Naive thymus-derived CD8-positive, alpha-beta T cell (primary cell): ENCODE results near the gene OSBPL7. TPM values are rescaled to one million over a fixed set of nuclear protein-coding genes. Genes with fewer than 3 reads are reported as not detected.

Source experiments
- ATAC-seq, 2 donors: fragments of 150-1000 bp; cut with Tn5 transposase in 1 of 2; sonication (Bioruptor Pico), chemical (Tn5 transposase) in 1 of 2; 1 replicate in 1 of 2; 2 replicates in 1 of 2; pipeline ENCODE4 v1.10.0; 2021; ENCODE audit warnings: mild to moderate bottlenecking in 2 of 2, moderate library complexity in 2 of 2
- POLR2A ChIA-PET: fragments of 350-600 bp; sonication (Branson Sonifier 250); formaldehyde crosslinking; loops from one replicate; lab custom pipeline; 2021; ENCODE audit warnings: antibody characterized with exemption; lab: Charles Lee
- DNase-seq, 10 donors: peaks; one replicate each; pipeline versions ENCODE4 v3.0.0 to v3.0.0-alpha.2; 2020 to 2022
- H3K27ac Mint-ChIP-seq, 10 donors: one replicate each; pipeline ENCODE4 v1.8.0; 2020 to 2022; ENCODE audit warnings: mild to moderate bottlenecking in 10 of 10, mixed read lengths in 10 of 10, moderate library complexity in 4 of 10, inconsistent platforms in 1 of 10
- H3K27me3 Mint-ChIP-seq, 5 donors: one replicate each; pipeline ENCODE4 v1.8.0; 2021 to 2022; ENCODE audit warnings: mixed read lengths in 5 of 5
- H3K36me3 Mint-ChIP-seq, 3 donors: one replicate each; pipeline ENCODE4 v1.8.0; 2020 to 2022; ENCODE audit warnings: mixed read lengths in 3 of 3, mild to moderate bottlenecking in 2 of 3, inconsistent platforms in 1 of 3
- H3K4me1 Mint-ChIP-seq, 4 donors: one replicate each; pipeline ENCODE4 v1.8.0; 2021 to 2022; ENCODE audit warnings: mixed read lengths in 4 of 4
- H3K4me3 Mint-ChIP-seq, 10 donors: one replicate each; pipeline ENCODE4 v1.8.0; 2020 to 2022; ENCODE audit warnings: mild to moderate bottlenecking in 10 of 10, mixed read lengths in 10 of 10, moderate library complexity in 6 of 10, inconsistent platforms in 1 of 10
- H3K9me3 Mint-ChIP-seq, 9 donors: one replicate each; pipeline ENCODE4 v1.8.0; 2020 to 2022; ENCODE audit warnings: mixed read lengths in 9 of 9, mild to moderate bottlenecking in 3 of 9, inconsistent platforms in 1 of 9, moderate library complexity in 1 of 9
- polyA plus RNA-seq, 3 donors: library from polyadenylated mRNA; unstranded; fragments of 300-500 nt; fragmentation: Illumina TruSeq; gene quantifications; one replicate each; pipeline ENCODE4 v1.2.3, GENCODE V29; 2021
- total RNA-seq, 8 experiments: library from RNA in 2 of 8; stranded (reverse) in 2 of 8; gene quantifications; one replicate each; pipeline ENCODE4 v1.2.3 and lab custom pipeline; 2021 to 2026

Gene OSBPL7
- total and polyA plus RNA-seq, 5 experiments from 2014 or later = 3.6 to 48.1 (median 6.8) TPM

DNA sequence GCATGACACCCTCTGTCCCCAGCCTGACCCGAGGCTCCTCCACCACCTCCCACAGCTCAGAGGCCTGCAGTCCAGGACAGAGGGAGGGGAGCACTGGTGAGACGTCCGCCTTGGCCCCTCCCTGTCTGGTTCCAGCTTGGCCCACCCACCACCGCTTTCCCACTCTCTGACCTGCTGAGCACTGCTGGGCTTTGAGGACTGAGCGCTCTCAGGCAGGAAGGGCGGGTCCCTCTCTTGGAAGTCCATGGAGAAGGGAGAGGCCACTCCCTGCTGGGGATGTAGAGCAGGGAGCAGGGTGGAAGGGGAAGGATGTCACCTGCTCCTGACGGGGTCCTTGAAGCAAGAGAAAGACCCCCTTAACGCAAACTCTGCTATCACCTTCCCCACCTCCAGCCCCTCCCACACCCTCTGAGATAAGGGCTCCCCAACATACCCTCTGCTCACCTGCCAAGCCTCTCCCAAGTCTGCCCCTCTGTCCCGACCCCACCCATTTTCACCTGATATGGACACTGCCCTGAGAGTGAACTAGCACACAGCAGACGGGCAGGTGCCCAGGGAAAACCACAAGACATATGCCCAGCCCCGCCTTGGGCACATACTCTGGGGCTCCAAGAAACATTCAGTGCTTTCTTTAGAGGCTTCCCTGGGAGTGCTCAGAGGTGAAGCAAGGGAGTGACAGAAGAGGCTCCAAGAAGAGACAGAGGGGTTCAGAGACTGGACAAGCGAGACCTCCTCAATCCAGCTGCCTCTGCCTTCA lies 1.4 kb downstream of the OSBPL7 start:
- H3K9me3 Mint-ChIP-seq = no peaks in the 10 kb centered on the region
- H3K27me3 Mint-ChIP-seq = no peaks in the 10 kb centered on the region
- ATAC-seq (no peak), DNase-seq (no peak)
- H3K27ac Mint-ChIP-seq = peak overlapping the region in 9 of 10 donors; percentile 74 to 96 (median 94)
- peaks cover 0 to 47% (median 12%) of the 10 kb centered on the region in 3 donors for H3K36me3 Mint-ChIP-seq
- H3K4me3 Mint-ChIP-seq = peak overlapping the region; percentile 92 to 99 (median 98)
- peaks cover 12 to 30% (median 26%) of the 10 kb centered on the region in 4 donors for H3K4me1 Mint-ChIP-seq
- POLR2A ChIA-PET = interaction anchor here (2.6 kb wide), 1 partner anchor 11 kb away, joined by 30 read pairs; the partner anchor contains the start of genes LRRC46 and MRPL10

DNA sequence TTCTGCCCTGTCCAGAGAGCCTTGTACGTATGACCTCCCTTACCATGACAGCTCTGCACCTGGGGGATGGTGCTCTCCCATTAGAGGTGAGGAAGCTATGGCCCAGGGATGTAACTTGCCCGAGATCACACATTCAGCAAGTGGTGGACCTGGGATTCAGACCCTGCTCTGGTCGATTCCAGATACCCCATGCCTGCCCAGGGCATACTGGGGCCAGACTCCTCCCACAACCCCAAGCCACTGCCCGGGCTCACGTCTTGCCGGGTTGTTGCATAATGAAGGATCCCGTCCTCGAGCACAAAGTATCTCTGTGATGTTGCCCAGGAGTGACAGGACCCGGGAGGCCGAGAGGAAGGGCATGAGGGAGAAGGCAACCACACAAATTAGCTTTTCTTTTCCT lies 2.1 kb downstream of the OSBPL7 start:
- no peak for ATAC-seq
- H3K4me1 Mint-ChIP-seq = peaks cover 12 to 30% (median 26%) of the 10 kb centered on the region in 4 donors
- H3K9me3 Mint-ChIP-seq = no peaks in the 10 kb centered on the region
- H3K27me3 Mint-ChIP-seq = no peaks in the 10 kb centered on the region
- peaks cover 0 to 46% (median 14%) of the 10 kb centered on the region in 3 donors for H3K36me3 Mint-ChIP-seq
- peak overlapping the region in 1 of 10 donors; percentile 43 for H3K27ac Mint-ChIP-seq
- DNase-seq = no peak
- POLR2A ChIA-PET = no interaction called here
- peak overlapping the region in 3 of 10 donors; percentile 22 to 41 (median 24) for H3K4me3 Mint-ChIP-seq

DNA sequence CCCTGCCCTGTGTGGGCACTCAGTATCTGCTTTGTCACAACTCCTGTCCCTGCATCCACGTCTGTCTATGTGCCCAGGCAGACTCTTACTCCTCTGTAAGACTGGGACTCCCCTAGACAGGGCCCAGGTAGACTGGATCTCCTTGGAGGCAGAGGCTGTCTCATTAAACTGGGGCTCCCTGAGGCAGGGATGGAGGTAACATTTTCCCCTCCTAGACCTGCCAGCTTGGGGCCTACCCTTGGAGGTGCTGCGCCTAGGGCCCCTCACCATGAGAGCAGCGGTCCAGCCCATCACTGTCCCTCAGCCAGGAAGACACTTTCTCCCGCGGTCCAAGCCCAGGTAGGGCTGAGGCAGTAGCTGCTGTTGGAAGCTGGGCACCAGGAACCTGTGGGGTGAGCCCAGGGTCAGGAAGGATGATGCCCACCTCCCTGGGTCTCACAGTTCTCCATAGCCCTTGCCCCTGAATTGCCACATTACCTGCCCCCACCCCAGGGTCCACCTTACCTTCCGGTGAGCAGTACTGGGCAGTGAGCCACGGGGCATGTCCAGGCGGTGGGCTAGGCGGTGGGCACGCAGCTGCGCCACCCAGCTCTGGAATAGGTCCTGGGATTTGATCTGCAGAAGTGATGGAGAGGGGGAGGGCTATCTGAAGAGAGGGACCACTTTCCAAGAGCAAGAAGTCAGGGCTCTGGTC lies 3.4 kb downstream of the OSBPL7 start:
- Mint-ChIP-seq H3K9me3 (no peaks in the 10 kb centered on the region), H3K4me3 (peak overlapping the region in 1 of 10 donors; percentile 6), H3K36me3 (peaks cover 0 to 38% (median 7%) of the 10 kb centered on the region in 3 donors), H3K27ac (peak overlapping the region in 2 of 10 donors; percentile 7 to 70), H3K4me1 (peaks cover 12 to 30% (median 26%) of the 10 kb centered on the region in 4 donors), H3K27me3 (no peaks in the 10 kb centered on the region)
- POLR2A ChIA-PET = interaction anchor here (1.0 kb wide), 1 partner anchor 77 kb away, joined by 3 read pairs; no protein-coding TSS in a partner anchor
- ATAC-seq = no peak
- peak in 1 of 10 donors; percentile 49 for DNase-seq

GRCh38 chr17:47816947-47817346 lies 4.6 kb downstream of the OSBPL7 start:
- Mint-ChIP-seq H3K4me1 (peaks cover 17 to 26% (median 22%) of the 10 kb centered on the region in 4 donors), H3K36me3 (peaks cover 0 to 50% (median 7%) of the 10 kb centered on the region in 3 donors), H3K27ac (peak overlapping the region in 1 of 10 donors; percentile 59), H3K4me3 (no peak overlapping the region), H3K9me3 (no peaks in the 10 kb centered on the region), H3K27me3 (no peaks in the 10 kb centered on the region)
- peak in 1 of 10 donors; percentile 34 for DNase-seq
- no peak for ATAC-seq
- POLR2A ChIA-PET = no interaction called here

DNA sequence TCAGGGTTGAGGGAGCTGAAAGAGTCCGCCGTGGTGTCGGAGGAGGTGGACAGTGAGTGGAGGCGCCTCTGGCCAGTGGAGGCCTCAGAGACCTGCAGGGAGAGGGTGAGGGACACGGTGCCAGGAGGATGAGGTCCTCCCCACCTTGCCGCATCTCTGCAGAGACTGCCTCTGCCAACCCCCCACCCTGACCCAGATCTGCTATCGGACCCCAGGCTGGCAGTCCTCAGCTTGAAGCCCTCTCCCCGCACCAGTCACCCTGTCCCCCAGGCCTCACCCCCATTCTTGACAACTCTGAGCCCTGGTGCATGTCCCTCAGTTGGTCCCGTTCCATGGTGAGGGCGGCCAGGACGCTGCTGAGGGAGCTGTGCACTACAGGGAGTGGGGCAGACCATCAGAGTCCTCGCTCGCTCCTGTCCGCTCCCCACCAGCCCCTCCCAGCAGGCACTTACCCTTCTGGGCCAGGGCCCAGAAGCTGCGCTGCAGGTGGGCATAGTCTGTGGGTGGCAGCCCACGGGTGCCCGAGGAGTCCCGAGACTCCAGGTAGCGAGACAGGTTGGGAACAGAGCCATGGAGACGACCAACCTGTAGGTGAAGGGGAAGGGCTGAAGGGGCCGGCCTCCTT lies 5.4 kb downstream of the OSBPL7 start:
- no peak overlapping the region for H3K27ac Mint-ChIP-seq
- peaks cover 13 to 19% (median 17%) of the 10 kb centered on the region in 4 donors for H3K4me1 Mint-ChIP-seq
- H3K36me3 Mint-ChIP-seq = peaks cover 0 to 57% (median 13%) of the 10 kb centered on the region in 3 donors
- H3K4me3 Mint-ChIP-seq = no peak overlapping the region
- no peaks in the 10 kb centered on the region for H3K9me3 Mint-ChIP-seq
- DNase-seq (peak in 1 of 10 donors; percentile 46), ATAC-seq (no peak)
- POLR2A ChIA-PET = no interaction called here
- H3K27me3 Mint-ChIP-seq = no peaks in the 10 kb centered on the region

DNA sequence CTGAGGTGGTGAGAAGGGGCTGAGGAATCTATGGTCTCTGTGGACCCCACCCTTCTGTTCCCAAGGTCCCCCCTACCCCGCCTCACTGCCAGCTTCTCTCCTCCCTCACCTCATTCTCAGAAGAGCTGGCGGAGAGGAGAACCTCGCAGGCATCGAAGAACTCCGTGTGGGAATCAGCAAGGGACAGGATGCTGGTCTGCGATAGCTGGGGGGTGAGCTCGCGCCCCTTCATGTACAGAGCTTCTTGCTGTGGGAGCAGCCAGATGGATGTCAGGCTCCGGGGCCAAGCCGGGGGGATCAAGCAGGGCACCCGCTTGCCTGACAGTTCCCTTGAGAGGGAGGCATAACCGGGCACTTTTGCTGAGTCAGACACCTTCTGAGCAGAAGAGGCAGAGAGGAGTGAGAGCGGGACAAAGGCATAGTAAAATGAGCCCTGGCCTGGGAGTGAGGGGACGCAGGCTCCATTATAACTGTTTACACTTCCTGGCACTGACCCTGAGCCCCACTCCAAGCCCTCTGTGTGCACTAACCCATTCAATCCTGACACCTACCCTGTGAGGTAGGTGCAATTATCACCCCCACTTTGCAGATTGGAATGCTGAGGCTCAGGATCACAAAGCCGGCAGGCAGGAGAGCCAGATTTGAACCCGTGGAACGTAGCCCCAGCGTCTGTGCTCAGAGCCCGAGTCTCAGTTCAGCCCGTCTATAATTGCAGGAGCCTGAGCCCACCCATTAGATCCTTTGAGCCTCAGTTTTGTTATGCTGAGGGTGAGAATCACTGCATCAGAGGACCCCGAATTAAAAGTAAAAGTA lies 6.3 kb downstream of the OSBPL7 start:
- DNase-seq = peak in 1 of 10 donors; percentile 35
- H3K9me3 Mint-ChIP-seq = no peaks in the 10 kb centered on the region
- peaks cover 0 to 66% (median 14%) of the 10 kb centered on the region in 3 donors for H3K36me3 Mint-ChIP-seq
- POLR2A ChIA-PET = no interaction called here
- H3K4me1 Mint-ChIP-seq = peaks cover 7 to 10% (median 9%) of the 10 kb centered on the region in 4 donors
- ATAC-seq = no peak
- no peaks in the 10 kb centered on the region for H3K27me3 Mint-ChIP-seq
- H3K27ac Mint-ChIP-seq = peak overlapping the region in 1 of 10 donors; percentile 3
- H3K4me3 Mint-ChIP-seq = no peak overlapping the region

GRCh38 chr17:47813512-47814031 lies 8.0 kb downstream of the OSBPL7 start:
- H3K9me3 Mint-ChIP-seq = no peaks in the 10 kb centered on the region
- peak overlapping the region in 1 of 10 donors; percentile 55 for H3K27ac Mint-ChIP-seq
- POLR2A ChIA-PET = no interaction called here
- H3K4me1 Mint-ChIP-seq = peaks cover 3 to 8% (median 6%) of the 10 kb centered on the region in 4 donors
- DNase-seq = peak in 1 of 10 donors; percentile 19
- peaks cover 0 to 78% (median 14%) of the 10 kb centered on the region in 3 donors for H3K36me3 Mint-ChIP-seq
- H3K4me3 Mint-ChIP-seq = no peak overlapping the region
- ATAC-seq = no peak
- H3K27me3 Mint-ChIP-seq = no peaks in the 10 kb centered on the region

GRCh38 chr17:47813077-47813476 lies 8.5 kb downstream of the OSBPL7 start:
- H3K4me1 Mint-ChIP-seq = peaks cover 3 to 8% (median 6%) of the 10 kb centered on the region in 4 donors
- peak overlapping the region in 2 of 10 donors; percentile 67 to 82 for H3K27ac Mint-ChIP-seq
- no peak overlapping the region for H3K4me3 Mint-ChIP-seq
- ATAC-seq (no peak), DNase-seq (no peak)
- H3K9me3 Mint-ChIP-seq = no peaks in the 10 kb centered on the region
- peaks cover 0 to 80% (median 16%) of the 10 kb centered on the region in 3 donors for H3K36me3 Mint-ChIP-seq
- H3K27me3 Mint-ChIP-seq = no peaks in the 10 kb centered on the region
- POLR2A ChIA-PET = no interaction called here

DNA sequence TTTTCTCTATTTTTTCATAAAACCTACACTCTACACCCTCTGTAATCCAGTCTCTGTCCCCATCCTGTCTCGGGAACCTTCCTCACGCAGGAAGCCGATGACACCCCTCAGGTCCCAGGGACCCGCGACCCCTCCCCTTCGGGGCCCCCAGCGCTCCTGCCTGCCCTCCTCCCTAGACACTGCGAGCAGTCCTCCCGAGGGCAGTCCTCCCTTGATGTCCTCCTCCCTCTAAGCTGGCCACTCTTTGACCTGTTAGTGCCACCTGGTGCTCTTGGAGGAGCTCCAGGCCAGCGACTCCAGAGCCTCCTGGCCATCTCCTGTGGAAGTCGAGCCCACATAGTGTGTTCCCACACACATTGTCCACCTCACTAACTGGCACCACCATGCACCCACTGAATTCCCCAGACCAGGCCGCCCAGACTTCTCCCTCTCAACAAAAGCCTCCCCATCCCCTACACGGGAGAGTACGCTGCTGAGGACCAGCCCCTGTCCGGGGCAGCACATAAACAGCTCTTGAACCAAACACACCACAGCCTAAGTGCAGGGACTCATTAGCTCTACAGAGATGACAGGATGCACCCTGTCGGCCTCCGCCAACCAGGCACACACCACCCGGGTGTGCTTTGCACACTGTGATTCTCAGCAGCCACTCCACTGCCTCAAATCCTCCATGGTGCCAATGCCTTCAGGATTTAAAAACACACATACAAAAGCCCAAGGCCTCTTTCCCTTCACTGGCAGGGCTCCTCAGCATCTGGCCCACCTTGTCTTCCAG lies 9.3 kb downstream of the OSBPL7 start:
- no peak for ATAC-seq

DNA sequence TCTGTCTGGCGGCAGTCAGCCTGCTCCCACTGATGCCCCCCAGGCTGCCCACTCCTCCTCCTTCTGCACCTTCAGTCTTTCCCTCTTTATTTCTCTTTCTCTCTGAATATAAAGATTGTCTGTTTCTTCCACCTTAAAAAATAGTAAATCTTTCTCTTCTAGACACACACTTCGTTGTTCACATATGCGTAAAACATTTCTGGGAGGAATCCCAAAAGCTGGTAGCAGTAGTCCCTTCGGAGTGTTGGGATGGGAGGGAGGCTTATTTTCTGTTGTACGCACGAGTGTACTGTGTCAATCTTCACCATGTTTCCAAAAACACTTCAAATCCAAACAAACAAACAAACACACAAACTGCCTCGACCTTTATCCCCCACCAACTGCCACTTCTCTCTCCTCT lies 9.9 kb downstream of the OSBPL7 start:
- Mint-ChIP-seq H3K4me3 (no peak overlapping the region), H3K27ac (peak overlapping the region in 6 of 10 donors; percentile 24 to 86 (median 50))
- POLR2A ChIA-PET = no interaction called here

More for the DNA sequence above, 9.3 kb downstream of the OSBPL7 start:
- Mint-ChIP-seq H3K4me1 (peaks cover 3 to 7% (median 5%) of the 10 kb centered on the region in 4 donors), H3K4me3 (no peak overlapping the region), H3K27ac (peak overlapping the region in 6 of 10 donors; percentile 8 to 82 (median 51)), H3K36me3 (peaks cover 0 to 79% (median 13%) of the 10 kb centered on the region in 3 donors), H3K27me3 (no peaks in the 10 kb centered on the region), H3K9me3 (no peaks in the 10 kb centered on the region)
- peak in 1 of 10 donors; percentile 57 for DNase-seq
- POLR2A ChIA-PET = no interaction called here

More for the DNA sequence above, 9.9 kb downstream of the OSBPL7 start:
- Mint-ChIP-seq H3K9me3 (no peaks in the 10 kb centered on the region), H3K27me3 (no peaks in the 10 kb centered on the region), H3K4me1 (peaks cover 3 to 7% (median 5%) of the 10 kb centered on the region in 4 donors), H3K36me3 (peaks cover 0 to 79% (median 13%) of the 10 kb centered on the region in 3 donors)
- ATAC-seq = no peak
- peak in 1 of 10 donors; percentile 4 for DNase-seq
